RWPE2 (cell line): ENCODE measurements around the gene LCLAT1.
"Not testable (repeated sequence)": the region's sequence is repeated elsewhere in the genome, so short reads cannot be mapped to it uniquely, and the experiment has no call there.

Experiments used
- ATAC-seq: fragments of 200-7000 bp; cut with Tn5 transposase; 3 replicates; pipeline ENCODE4 v1.9.1; 2021; ENCODE audit warnings: low read depth
- DNase-seq: peaks from one replicate; pipeline ENCODE4 v3.0.0-alpha.2; 2020; ENCODE audit warnings: low spot score
- H3K27ac ChIP-seq: fragments of 450-650 bp; 2 replicates; pipeline ENCODE4 v1.5.1; 2017; ENCODE audit warnings: mild to moderate bottlenecking; ENCODE audit not compliant: poor library complexity, severe bottlenecking
- H3K27me3 ChIP-seq: fragments of 250-450 bp; sonication (Bioruptor Pico); 2 replicates; pipeline ENCODE4 v1.5.1; 2021; ENCODE audit warnings: mild to moderate bottlenecking, moderate library complexity; ENCODE audit not compliant: insufficient read depth, poor library complexity, severe bottlenecking
- H3K36me3 ChIP-seq: fragments of 250-450 bp; sonication (Bioruptor Pico); 2 replicates; pipeline ENCODE4 v1.5.1; 2020; ENCODE audit warnings: low read depth, mild to moderate bottlenecking, moderate library complexity
- H3K4me1 ChIP-seq: fragments of 250-450 bp; sonication (Bioruptor Pico); 2 replicates; pipeline ENCODE4 v1.5.1; 2021; ENCODE audit warnings: mild to moderate bottlenecking, moderate library complexity; ENCODE audit not compliant: insufficient read depth, poor library complexity, severe bottlenecking
- H3K4me3 ChIP-seq: fragments of 250-450 bp; sonication (Bioruptor Pico); 2 replicates; pipeline ENCODE4 v1.5.1; 2021; ENCODE audit warnings: mild to moderate bottlenecking, moderate library complexity; ENCODE audit not compliant: severe bottlenecking
- H3K9me3 ChIP-seq: fragments of 250-450 bp; sonication (Bioruptor Pico); 2 replicates; pipeline ENCODE4 v1.5.1; 2021; ENCODE audit warnings: mild to moderate bottlenecking, moderate library complexity; ENCODE audit not compliant: severe bottlenecking
- TF ChIP-seq, protein P1 (sequence below): fragments of 450-650 bp; IDR thresholded peaks from one replicate; pipeline ENCODE4 v1.5.1; 2017; ENCODE audit warnings: mild to moderate bottlenecking, moderate library complexity; ENCODE audit not compliant: poor library complexity, severe bottlenecking

The LCLAT1 gene

DNA sequence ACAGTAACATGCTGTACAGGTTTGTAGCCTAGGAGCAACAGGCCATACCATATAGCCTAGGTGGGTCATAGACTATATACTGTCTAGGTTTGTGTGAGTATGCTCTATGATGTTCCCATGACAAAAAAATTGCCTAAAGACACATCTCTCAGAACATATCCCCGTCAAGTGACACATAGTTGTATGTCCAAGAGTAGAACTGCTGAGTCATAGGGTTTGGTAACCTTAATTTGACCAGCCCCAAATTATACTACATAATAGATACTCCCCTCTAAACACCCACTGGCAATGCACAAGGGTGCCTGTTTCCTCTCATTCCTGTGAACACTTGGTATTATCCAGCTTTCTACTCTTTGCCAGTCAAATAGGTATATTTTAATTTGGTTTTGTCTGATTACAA lies 161.6 kb downstream of the LCLAT1 start:
- Histone ChIP-seq H3K4me1 (no peaks in the 10 kb centered on the region), H3K27me3 (no peaks in the 10 kb centered on the region), H3K27ac (no peak overlapping the region), H3K9me3 (no peaks in the 10 kb centered on the region), H3K36me3 (0 out of 2 replicates have a peak, but pooled peaks cover 4% of the 10 kb centered on the region), H3K4me3 (no peak overlapping the region)
- TF ChIP-seq, protein P1, sequence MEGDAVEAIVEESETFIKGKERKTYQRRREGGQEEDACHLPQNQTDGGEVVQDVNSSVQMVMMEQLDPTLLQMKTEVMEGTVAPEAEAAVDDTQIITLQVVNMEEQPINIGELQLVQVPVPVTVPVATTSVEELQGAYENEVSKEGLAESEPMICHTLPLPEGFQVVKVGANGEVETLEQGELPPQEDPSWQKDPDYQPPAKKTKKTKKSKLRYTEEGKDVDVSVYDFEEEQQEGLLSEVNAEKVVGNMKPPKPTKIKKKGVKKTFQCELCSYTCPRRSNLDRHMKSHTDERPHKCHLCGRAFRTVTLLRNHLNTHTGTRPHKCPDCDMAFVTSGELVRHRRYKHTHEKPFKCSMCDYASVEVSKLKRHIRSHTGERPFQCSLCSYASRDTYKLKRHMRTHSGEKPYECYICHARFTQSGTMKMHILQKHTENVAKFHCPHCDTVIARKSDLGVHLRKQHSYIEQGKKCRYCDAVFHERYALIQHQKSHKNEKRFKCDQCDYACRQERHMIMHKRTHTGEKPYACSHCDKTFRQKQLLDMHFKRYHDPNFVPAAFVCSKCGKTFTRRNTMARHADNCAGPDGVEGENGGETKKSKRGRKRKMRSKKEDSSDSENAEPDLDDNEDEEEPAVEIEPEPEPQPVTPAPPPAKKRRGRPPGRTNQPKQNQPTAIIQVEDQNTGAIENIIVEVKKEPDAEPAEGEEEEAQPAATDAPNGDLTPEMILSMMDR, result no peak
- ATAC-seq (no peak), DNase-seq (no peak)

DNA sequence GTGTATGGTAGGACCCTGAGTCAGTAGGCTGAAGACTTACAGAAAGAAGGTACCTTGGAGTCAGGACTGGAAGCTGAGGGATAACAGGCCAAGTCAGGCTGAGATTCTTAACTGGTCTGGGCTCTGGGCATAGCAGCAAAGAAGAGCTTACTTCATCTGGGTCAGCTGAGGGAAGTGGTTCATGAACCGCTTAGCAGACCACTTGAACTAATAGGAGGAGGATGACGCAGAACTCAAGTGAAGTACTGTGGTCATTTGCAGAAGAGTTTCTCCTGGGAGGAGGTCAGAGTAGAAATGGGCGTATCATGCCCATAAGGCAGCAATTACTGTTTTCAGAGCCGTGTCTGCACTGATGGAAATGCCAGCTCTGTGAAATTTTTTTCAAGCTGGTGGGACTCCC lies 164.5 kb downstream of the LCLAT1 start:
- no peak for DNase-seq
- no peak for ATAC-seq
- TF ChIP-seq, protein P1, result no peak
- H3K9me3 ChIP-seq, result no peaks in the 10 kb centered on the region
- H3K36me3 ChIP-seq, result 0 out of 2 replicates have a peak, but pooled peaks cover 4% of the 10 kb centered on the region
- H3K27ac ChIP-seq, result no peak overlapping the region
- no peak overlapping the region for H3K4me3 ChIP-seq
- H3K4me1 ChIP-seq, result no peaks in the 10 kb centered on the region
- no peaks in the 10 kb centered on the region for H3K27me3 ChIP-seq

DNA sequence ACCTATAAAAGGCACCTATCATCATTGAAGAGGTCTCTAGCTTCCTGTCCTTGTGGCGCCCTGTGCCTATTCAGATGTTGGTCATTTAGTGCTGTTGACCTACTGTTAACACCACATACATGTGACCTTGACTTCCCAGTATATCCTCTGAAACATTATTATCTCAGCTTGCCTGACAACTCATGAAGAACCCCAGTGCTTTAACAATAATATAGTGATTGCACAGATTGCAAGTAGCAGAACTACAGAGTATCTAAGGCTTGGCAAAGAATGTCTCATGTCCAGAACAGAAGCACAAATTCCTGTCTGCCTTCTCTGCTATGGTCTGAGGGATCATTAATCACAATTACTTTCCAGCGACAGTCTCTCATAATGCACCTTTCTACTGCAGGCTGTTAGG lies 165.3 kb downstream of the LCLAT1 start:
- H3K27ac ChIP-seq, result no peak overlapping the region
- ATAC-seq, result no peak
- H3K27me3 ChIP-seq, result no peaks in the 10 kb centered on the region
- DNase-seq, result no peak
- no peaks in the 10 kb centered on the region for H3K4me1 ChIP-seq
- H3K4me3 ChIP-seq, result no peak overlapping the region
- no peaks in the 10 kb centered on the region for H3K9me3 ChIP-seq
- H3K36me3 ChIP-seq, result 0 out of 2 replicates have a peak, but pooled peaks cover 4% of the 10 kb centered on the region
- TF ChIP-seq, protein P1, result no peak

DNA sequence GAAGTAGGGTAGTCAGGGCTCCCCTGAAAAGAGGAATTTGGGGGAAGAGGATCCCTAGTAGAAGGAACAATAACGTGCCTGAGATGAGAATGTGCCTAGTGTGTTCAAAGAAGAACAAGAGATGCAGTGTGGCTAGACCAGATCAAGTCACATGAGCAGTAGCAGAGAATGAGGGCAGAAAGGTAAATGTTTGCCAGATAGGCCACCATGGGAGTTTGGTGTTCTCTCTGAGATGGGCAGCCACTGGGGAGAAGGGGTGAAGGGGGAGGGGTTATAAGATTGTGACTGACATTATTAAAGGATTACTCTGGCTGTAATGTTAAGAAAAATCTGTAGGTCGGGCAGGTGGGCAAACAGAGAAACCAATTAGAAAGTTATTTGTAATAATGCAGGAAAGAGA lies 166.0 kb downstream of the LCLAT1 start:
- no peak overlapping the region for H3K27ac ChIP-seq
- DNase-seq (no peak), ATAC-seq (no peak)
- H3K9me3 ChIP-seq, result no peaks in the 10 kb centered on the region
- no peaks in the 10 kb centered on the region for H3K4me1 ChIP-seq
- 0 out of 2 replicates have a peak, but pooled peaks cover 4% of the 10 kb centered on the region for H3K36me3 ChIP-seq
- TF ChIP-seq, protein P1, result no peak
- H3K27me3 ChIP-seq, result no peaks in the 10 kb centered on the region
- no peak overlapping the region for H3K4me3 ChIP-seq

DNA sequence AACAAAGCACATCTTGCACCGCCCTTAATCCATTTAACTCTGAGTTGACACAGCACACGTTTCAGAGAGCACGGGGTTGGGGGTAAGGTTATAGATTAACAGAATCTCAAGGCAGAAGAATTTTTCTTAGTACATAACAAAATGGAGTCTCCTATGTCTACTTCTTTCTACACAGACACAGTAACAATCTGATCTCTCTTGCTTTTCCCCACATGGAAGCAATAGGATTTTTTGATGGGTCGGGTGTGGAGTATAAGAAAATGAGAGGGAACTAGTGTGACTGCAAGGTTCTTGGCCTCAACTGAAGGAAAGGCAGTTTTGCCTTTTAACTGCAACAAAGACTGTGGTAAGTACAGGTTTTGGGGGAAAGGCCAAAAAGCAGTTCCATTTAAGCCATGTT lies 167.2 kb downstream of the LCLAT1 start:
- not testable (repeated sequence) for H3K9me3 ChIP-seq, ATAC-seq, DNase-seq, H3K4me3 ChIP-seq, H3K4me1 ChIP-seq, H3K27ac ChIP-seq, H3K27me3 ChIP-seq, H3K36me3 ChIP-seq
